ENCODE data around the gene FGF2. TPM values are rescaled to one million over a fixed set of nuclear protein-coding genes. Genes with fewer than 3 reads are reported as not detected.
"Not testable (repeated sequence)": the region's sequence is repeated elsewhere in the genome, so short reads cannot be mapped to it uniquely, and the experiment has no call there.

FGF2 gene
- polyA plus RNA-seq (ENCODE audit: insufficient read length in 12 of 12), result 10 to 100 TPM in 5 of 12 donors, 1 to 10 TPM in 6, not detected in 1; 6.8 to 12.5 (median 9.7) TPM
- long read RNA-seq, donor 1, full-length matches to known transcripts, result 3 of 13 reads
- long read RNA-seq, donor 1, partial matches to known transcripts, result 5 of 13 reads
- long read RNA-seq, donor 1, other reads (novel, unspliced or antisense), result 5 of 13 reads
- long read RNA-seq, donor 2, full-length matches to known transcripts, result 2 of 18 reads
- long read RNA-seq, donor 2, partial matches to known transcripts, result 16 of 18 reads
- long read RNA-seq, donor 2, other reads (novel, unspliced or antisense), result 0 of 18 reads
- long read RNA-seq, donor 3, full-length matches to known transcripts, result 5 of 5 reads
- long read RNA-seq, donor 3, partial matches to known transcripts, result 0 of 5 reads
- long read RNA-seq, donor 3, other reads (novel, unspliced or antisense), result 0 of 5 reads
- long read RNA-seq, donor 4, full-length matches to known transcripts, result 1 of 1 reads
- long read RNA-seq, donor 4, partial matches to known transcripts, result 0 of 1 reads
- long read RNA-seq, donor 4, other reads (novel, unspliced or antisense), result 0 of 1 reads
- long read RNA-seq, donor 5, full-length matches to known transcripts, result 15 of 30 reads
- long read RNA-seq, donor 5, partial matches to known transcripts, result 0 of 30 reads
- long read RNA-seq, donor 5, other reads (novel, unspliced or antisense), result 15 of 30 reads
- long read RNA-seq, donor 6, full-length matches to known transcripts, result 6 of 6 reads
- long read RNA-seq, donor 6, partial matches to known transcripts, result 0 of 6 reads
- long read RNA-seq, donor 6, other reads (novel, unspliced or antisense), result 0 of 6 reads
- long read RNA-seq, donor 7, full-length matches to known transcripts, result 1 of 1 reads
- long read RNA-seq, donor 7, partial matches to known transcripts, result 0 of 1 reads
- long read RNA-seq, donor 7, other reads (novel, unspliced or antisense), result 0 of 1 reads
- long read RNA-seq, donor 8, full-length matches to known transcripts, result 4 of 11 reads
- long read RNA-seq, donor 8, partial matches to known transcripts, result 0 of 11 reads
- long read RNA-seq, donor 8, other reads (novel, unspliced or antisense), result 7 of 11 reads
- long read RNA-seq, donor 9, full-length matches to known transcripts, result 4 of 11 reads
- long read RNA-seq, donor 9, partial matches to known transcripts, result 0 of 11 reads
- long read RNA-seq, donor 9, other reads (novel, unspliced or antisense), result 7 of 11 reads
- long read RNA-seq, donor 10, full-length matches to known transcripts, result 7 of 7 reads
- long read RNA-seq, donor 10, partial matches to known transcripts, result 0 of 7 reads
- long read RNA-seq, donor 10, other reads (novel, unspliced or antisense), result 0 of 7 reads
- long read RNA-seq, donor 11, full-length matches to known transcripts, result 6 of 6 reads
- long read RNA-seq, donor 11, partial matches to known transcripts, result 0 of 6 reads
- long read RNA-seq, donor 11, other reads (novel, unspliced or antisense), result 0 of 6 reads

DNA sequence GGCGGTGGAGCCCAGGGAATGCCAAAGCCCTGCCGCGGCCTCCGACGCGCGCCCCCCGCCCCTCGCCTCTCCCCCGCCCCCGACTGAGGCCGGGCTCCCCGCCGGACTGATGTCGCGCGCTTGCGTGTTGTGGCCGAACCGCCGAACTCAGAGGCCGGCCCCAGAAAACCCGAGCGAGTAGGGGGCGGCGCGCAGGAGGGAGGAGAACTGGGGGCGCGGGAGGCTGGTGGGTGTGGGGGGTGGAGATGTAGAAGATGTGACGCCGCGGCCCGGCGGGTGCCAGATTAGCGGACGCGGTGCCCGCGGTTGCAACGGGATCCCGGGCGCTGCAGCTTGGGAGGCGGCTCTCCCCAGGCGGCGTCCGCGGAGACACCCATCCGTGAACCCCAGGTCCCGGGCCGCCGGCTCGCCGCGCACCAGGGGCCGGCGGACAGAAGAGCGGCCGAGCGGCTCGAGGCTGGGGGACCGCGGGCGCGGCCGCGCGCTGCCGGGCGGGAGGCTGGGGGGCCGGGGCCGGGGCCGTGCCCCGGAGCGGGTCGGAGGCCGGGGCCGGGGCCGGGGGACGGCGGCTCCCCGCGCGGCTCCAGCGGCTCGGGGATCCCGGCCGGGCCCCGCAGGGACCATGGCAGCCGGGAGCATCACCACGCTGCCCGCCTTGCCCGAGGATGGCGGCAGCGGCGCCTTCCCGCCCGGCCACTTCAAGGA is at the start of gene FGF2:
TSS of gene FGF2 (plus strand) at position 279 of the 705 bp plus-strand sequence. CDS start at position 623, 344 bp downstream.
- DNase-seq, result peak; percentile 89

- no peak for DNase-seq
Observed at GRCh38 chr4:122776916-122777315, 49.7 kb upstream of the FGF2 start.

DNA sequence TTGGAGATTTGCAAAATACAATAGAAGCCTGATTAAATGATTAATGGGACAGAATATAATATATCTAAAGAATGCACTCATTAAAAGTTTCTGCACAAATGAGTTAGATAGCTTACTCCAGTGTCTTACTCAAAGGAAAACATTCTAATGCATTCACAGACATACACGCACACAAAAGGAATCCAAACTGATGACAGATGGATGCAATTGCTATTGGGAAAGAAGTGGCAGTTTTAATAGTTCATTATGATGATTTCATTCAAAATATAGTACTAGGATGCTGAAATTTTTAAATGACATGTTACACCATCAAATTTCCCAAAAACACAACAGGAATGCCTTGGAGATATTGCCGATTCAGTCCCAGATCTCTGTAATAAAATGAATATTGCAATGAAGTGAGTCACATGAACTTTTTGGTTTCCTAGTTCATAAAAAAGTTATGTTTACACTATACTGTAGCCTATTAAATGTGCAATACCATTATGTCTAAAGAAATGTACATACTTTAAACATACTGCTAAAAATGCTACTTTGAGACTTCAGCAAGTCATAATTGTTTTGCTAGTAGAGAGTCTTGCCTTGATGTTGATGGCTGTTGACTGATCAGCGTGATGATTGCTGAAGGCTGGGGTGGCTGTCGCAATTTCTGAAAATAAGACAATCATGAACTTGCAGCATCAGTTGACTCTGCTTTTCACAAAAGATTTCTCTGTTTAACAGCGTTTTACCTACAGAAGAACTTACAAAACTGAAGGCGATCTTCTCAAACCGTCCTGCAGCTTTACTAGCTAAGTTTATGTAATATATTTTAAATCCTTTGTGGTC is 48.6 kb upstream of the FGF2 start:
- no peak for DNase-seq

DNA sequence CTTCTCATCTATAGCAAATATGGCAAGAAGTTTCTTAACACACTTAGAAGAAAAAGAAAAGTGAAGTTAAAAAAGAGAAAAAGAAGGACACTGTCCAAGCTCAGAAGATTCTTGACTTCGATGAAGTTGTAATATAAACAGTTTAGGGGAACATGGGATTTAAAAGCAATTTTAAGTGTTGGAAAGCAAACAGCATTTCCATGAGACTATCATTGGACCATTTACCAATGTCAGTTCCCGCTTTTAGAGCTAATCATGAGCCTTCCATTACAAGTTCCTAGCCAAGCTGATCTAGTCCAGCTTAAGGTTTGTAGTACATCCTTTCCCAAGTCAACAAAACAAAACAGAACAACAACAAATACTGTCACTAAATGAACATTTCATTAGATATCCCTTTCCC is 45.1 kb upstream of the FGF2 start:
- DNase-seq, result peak; percentile 55

DNA sequence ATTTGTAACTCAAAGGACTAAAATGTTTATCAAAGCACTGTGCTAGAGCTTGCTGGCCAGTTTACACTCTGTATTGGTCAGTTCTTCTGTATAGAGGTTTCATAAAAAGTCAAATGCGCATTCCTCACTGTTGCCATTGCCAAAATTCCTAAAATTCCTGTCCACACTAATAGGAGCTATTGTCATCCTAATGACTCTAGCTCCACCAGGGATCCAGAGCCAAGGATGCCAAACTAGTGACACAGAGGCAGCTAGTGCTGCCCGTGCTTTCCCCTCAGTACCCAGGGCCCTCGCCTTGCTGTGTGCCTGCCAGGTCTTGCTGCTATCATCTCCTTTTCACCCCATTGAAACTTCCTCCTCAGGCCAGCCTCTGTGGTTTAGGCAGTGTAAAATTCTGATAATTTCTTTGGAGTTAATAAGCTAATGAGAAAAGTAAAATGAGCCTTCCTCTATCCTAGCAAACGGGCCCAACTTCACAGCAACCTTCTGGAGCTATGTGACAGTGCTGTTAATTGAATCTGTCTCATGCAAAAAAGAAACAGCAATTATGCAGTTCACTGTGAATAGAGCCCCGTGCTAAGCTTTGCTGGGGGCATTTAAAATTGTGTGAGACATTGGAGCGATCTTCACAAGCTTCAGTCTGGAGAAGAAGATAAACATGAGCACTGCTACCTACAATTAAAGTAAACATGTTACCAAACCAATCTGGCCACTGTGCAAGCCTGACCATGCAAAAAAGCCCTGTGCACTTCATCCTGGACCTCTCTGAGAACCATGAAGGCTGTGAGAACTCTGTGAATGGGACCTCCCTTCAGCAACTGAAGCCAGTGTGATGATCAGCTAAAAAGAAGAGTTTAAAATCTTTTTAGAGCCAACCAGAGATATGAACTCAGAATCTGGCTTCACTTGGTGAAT is 43.1 kb upstream of the FGF2 start:
- peak; percentile 36 for DNase-seq

- no peak for DNase-seq
Observed at GRCh38 chr4:122784261-122784660, 42.4 kb upstream of the FGF2 start.

DNA sequence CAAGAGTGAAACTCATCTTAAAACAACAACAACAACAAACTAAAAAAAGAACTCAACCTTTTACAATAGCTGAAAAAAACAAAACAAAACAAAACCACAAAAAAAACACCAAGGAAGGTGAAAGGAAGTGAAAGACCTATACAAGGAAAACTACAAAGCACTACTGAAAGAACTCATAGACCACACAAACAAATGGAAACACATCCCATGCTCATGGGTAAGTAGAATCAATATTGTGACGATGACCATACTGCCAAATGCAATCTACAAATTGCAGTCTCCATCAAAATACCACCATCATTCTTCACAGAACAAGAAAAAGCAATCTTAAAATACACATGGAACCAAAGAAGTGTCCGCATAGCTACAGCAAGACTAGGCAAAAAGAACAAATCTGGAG is 41.5 kb upstream of the FGF2 start:
- no peak for DNase-seq

GRCh38 chr4:122786296-122786695 is 40.3 kb upstream of the FGF2 start:
- not testable (repeated sequence) for DNase-seq

DNA sequence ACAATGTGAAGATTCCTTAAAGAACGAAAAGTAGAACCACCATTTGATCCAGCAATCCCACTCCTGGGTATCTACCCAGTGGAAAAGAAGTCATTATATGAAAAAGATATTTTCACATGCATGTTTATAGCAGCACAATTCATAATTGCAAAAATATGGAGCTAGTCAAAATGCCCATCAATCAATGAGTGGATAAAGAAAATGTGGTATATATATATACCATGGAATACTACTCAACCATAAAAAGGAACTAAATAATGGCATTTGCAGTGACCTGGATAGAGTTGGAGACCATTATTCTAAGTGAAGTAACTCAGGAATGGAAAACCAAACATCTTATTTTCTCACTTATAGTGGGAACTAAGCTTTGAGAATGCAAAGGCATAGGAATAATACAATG is 39.7 kb upstream of the FGF2 start:
- DNase-seq, result not testable (repeated sequence)

- no peak for DNase-seq
Observed at GRCh38 chr4:122787940-122788339, 38.7 kb upstream of the FGF2 start.

- DNase-seq, result no peak
Observed at GRCh38 chr4:122788935-122789334, 37.7 kb upstream of the FGF2 start.

- DNase-seq, result no peak
Observed at GRCh38 chr4:122793811-122794210, 32.8 kb upstream of the FGF2 start.

GRCh38 chr4:122796801-122797404 is 29.7 kb upstream of the FGF2 start:
- no peak for DNase-seq

DNA sequence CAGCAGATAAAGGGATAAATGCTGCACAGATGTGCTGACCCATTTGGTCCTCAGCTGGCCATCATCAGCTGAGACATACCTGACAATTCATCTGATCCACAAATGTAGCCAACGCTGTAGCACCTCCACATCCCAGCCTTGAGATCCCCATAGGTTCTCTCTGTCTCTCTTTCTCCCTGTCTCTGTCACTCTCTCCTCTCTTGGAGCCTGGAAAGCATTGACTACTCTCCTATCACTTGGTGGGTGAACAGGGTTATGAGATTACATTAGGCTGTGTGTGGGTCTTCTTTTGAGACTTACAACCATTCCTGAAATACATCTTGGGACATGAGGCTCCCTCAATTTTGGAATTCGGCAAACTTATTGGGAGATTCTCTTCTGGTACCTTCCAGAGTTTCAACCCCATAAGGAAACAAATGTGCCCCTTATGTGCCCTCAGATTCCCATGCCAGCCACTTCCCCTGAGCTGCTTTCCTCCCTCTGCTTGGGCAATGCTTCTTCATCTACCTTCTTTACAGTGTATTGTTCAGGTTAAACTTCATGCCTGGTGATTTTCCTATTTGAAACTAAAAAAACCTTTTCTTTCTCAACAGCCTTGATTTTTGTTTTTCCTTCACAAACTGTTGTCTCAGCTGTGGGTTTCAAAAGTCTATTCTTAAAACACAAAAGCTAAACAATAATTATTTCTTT is 29.1 kb upstream of the FGF2 start:
- DNase-seq, result no peak

- DNase-seq, result peak; percentile 61
Observed at GRCh38 chr4:122798101-122798500, 28.5 kb upstream of the FGF2 start.

DNA sequence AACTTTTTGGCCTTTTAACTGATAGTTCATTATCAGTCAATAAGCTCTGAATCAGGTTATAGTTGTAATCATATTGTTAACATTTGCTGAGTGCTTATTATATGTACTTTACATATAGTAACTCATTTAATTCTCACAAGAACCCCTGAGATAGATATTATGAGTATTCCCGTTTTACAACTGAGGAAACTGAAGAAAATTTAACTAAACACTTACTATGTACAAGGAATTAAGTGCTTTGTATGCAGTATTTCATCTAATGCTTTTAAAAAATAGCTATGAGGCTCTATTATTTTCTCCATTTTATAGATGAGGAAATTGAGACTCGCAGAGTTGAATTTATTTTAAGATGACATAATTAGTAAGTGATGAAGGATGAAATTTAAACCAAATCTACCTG is 27.7 kb upstream of the FGF2 start:
- DNase-seq, result no peak

DNA sequence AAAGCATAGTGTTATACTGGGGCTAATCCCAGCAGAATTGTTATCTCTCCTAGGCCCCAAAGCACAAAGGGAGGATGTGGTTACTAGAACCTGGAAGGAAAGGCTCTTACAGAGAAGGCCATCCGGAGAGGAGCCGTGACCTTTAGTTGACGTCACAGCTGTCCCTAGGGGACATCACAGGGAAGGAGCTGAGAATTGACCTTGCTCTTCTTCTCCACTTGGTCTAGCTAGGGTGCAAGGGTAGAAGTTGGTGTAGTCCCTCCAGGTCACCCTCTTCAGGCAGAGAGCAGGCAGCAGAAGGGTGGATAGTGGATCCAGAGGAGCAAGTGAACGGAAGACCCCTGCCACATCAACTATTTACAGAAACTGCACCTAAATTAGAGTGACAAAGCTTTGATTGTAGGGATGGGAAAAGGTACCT is 22.8 kb upstream of the FGF2 start:
- DNase-seq, result no peak
